Hematopoietic multipotent progenitor cell treated with erythropoietin and hydrocortisone succinate and interleukin-3 and kit ligand, for 6 days (in vitro differentiated cells): ENCODE data around the gene BGLAP.
"Not testable (repeated sequence)": the region's sequence is repeated elsewhere in the genome, so short reads cannot be mapped to it uniquely, and the experiment has no call there.

Experiments used
- DNase-seq: peaks from one replicate; pipeline ENCODE4 v3.0.0-alpha.2; 2015

The BGLAP gene

GRCh38 chr1:156241926-156242325, at the start of gene BGLAP:
BGLAP (plus strand) TSS chr1:156242184; CDS start chr1:156242232, 48 bp downstream.
- no peak for DNase-seq

GRCh38 chr1:156193208-156193487, 48.8 kb upstream of the BGLAP start:
- DNase-seq = no peak

- DNase-seq = peak; percentile 99
Observed at GRCh38 chr1:156193488-156194299, 48.3 kb upstream of the BGLAP start, which contains the start of gene SLC25A44. SLC25A44 (plus strand) TSS chr1:156194104; CDS start chr1:156199848, 5,744 bp downstream.

- no peak for DNase-seq
Observed at GRCh38 chr1:156194300-156194652, 47.7 kb upstream of the BGLAP start.

GRCh38 chr1:156195853-156196252, 46.1 kb upstream of the BGLAP start:
- DNase-seq = no peak

GRCh38 chr1:156196445-156196844, 45.5 kb upstream of the BGLAP start:
- no peak for DNase-seq

- DNase-seq = no peak
Observed at GRCh38 chr1:156198831-156199349, 43.1 kb upstream of the BGLAP start.

- DNase-seq = no peak
Observed at GRCh38 chr1:156200044-156200443, 41.9 kb upstream of the BGLAP start.

- no peak for DNase-seq
Observed at GRCh38 chr1:156203331-156203730, 38.7 kb upstream of the BGLAP start.

GRCh38 chr1:156204686-156205085, 37.3 kb upstream of the BGLAP start:
- DNase-seq = no peak

GRCh38 chr1:156211243-156211642, 30.7 kb upstream of the BGLAP start:
- DNase-seq = no peak

- DNase-seq = no peak
Observed at GRCh38 chr1:156212130-156212529, 29.9 kb upstream of the BGLAP start.

- DNase-seq = peak; percentile 98
Observed at GRCh38 chr1:156212833-156213643, 28.9 kb upstream of the BGLAP start, which contains the start of gene PMF1. PMF1 (plus strand) TSS chr1:156213007; CDS start chr1:156213016, 9 bp downstream.

GRCh38 chr1:156213644-156213966, 28.4 kb upstream of the BGLAP start:
- no peak for DNase-seq

GRCh38 chr1:156214024-156214748, 27.8 kb upstream of the BGLAP start:
- DNase-seq = peak; percentile 23

- DNase-seq = not testable (repeated sequence)
Observed at GRCh38 chr1:156216361-156217086, 25.5 kb upstream of the BGLAP start.

GRCh38 chr1:156217871-156218270, 24.1 kb upstream of the BGLAP start:
- DNase-seq = peak; percentile 65

- no peak for DNase-seq
Observed at GRCh38 chr1:156220226-156220625, 21.8 kb upstream of the BGLAP start.

GRCh38 chr1:156221986-156222692, 19.8 kb upstream of the BGLAP start:
- no peak for DNase-seq

GRCh38 chr1:156225677-156226014, 16.3 kb upstream of the BGLAP start:
- DNase-seq = no peak

GRCh38 chr1:156226116-156226538, 15.9 kb upstream of the BGLAP start:
- DNase-seq = no peak

- no peak for DNase-seq
Observed at GRCh38 chr1:156226782-156227181, 15.2 kb upstream of the BGLAP start.
